HepG2 (cell line): ENCODE results near the gene PLCB2. TPM values are rescaled to one million over a fixed set of nuclear protein-coding genes. Genes with fewer than 3 reads are reported as not detected.

ENCODE experiments used
- ETV6 ChIP-seq: sonication (generic); formaldehyde crosslinking; conservative IDR thresholded peaks from 2 replicates; pipeline ENCODE4 v1.4.0; 2020; ENCODE audit warnings: missing genetic modification reagents
- GABPB1 ChIP-seq: IDR thresholded peaks from 2 replicates; pipeline ENCODE4 v1.6.1; 2016; ENCODE audit warnings: mild to moderate bottlenecking, missing genetic modification reagents, moderate library complexity, missing compliant biosample characterization
- KAT7 ChIP-seq: IDR thresholded peaks from 2 replicates; pipeline ENCODE4 v1.6.1; 2018; ENCODE audit warnings: borderline replicate concordance, missing compliant biosample characterization
- NFKBIZ ChIP-seq: IDR thresholded peaks from 2 replicates; pipeline ENCODE4 v1.6.1; 2018; ENCODE audit warnings: missing genetic modification reagents, missing compliant biosample characterization
- RNF2 ChIP-seq: fragments of 450-650 bp; conservative IDR thresholded peaks from 2 replicates; pipeline ENCODE4 v1.6.1; 2016; ENCODE audit warnings: low read depth
- STAG1 ChIP-seq: sonication (generic); formaldehyde crosslinking; IDR thresholded peaks from 2 replicates; pipeline ENCODE4 v1.4.0; 2020; ENCODE audit warnings: missing genetic modification reagents
- TP53 ChIP-seq: sonication (generic); formaldehyde crosslinking; conservative IDR thresholded peaks from 2 replicates; pipeline ENCODE4 v1.4.0; 2020; ENCODE audit warnings: missing genetic modification reagents
- ZBTB38 ChIP-seq: sonication (generic); formaldehyde crosslinking; IDR thresholded peaks from 2 replicates; pipeline ENCODE4 v1.5.1; 2020; ENCODE audit warnings: mild to moderate bottlenecking, missing genetic modification reagents
- ZNF616 ChIP-seq: sonication (generic); formaldehyde crosslinking; IDR thresholded peaks from 2 replicates; pipeline ENCODE4 v1.5.0; 2020; ENCODE audit warnings: low read depth, mild to moderate bottlenecking, missing genetic modification reagents
- ZNF773 ChIP-seq: sonication (generic); formaldehyde crosslinking; IDR thresholded peaks from 2 replicates; pipeline ENCODE4 v1.4.0; 2020; ENCODE audit warnings: missing genetic modification reagents, borderline replicate concordance
- ZNF83 ChIP-seq: sonication (generic); formaldehyde crosslinking; IDR thresholded peaks from 2 replicates; pipeline ENCODE4 v1.4.0; 2020; ENCODE audit warnings: missing genetic modification reagents, mild to moderate bottlenecking, borderline replicate concordance
- polyA plus RNA-seq, 8 experiments: library from polyadenylated mRNA; depleted of rRNA in 3 of 8; stranded (reverse) in 7 of 8; unstranded in 1 of 8; fragments of >200 nt; fragmentation: Illumina TruSeq in 4 of 8; extraction: Trizol in 4 of 8; gene quantifications; 2 replicates each; pipeline versions ENCODE4 v1.2.1 to v1.2.3, GENCODE V29; 2011 to 2016; ENCODE audit warnings: low read depth in 4 of 8, missing spikeins in 1 of 8, mixed read lengths in 1 of 8; ENCODE audit not compliant: insufficient read depth in 1 of 8
- total RNA-seq, 5 experiments: library from RNA; depleted of rRNA; stranded (reverse); fragments of >200 nt; fragmentation: Illumina TruSeq; extraction: Trizol; gene quantifications; 2 replicates each; pipeline ENCODE4 v1.2.3, GENCODE V29; 2016; ENCODE audit warnings: low read depth in 1 of 5
- TF ChIP-seq, protein P1 (sequence below): sonication (generic); formaldehyde crosslinking; IDR thresholded peaks from 2 replicates; pipeline ENCODE4 v1.4.0; 2020; ENCODE audit warnings: missing genetic modification reagents, borderline replicate concordance
- TF ChIP-seq, protein P2 (sequence below): IDR thresholded peaks from 2 replicates; pipeline ENCODE4 v1.6.1; 2016; ENCODE audit warnings: low read depth, missing genetic modification reagents, missing compliant biosample characterization
- TF ChIP-seq, protein P3 (sequence below), 2 experiments: sonication (generic) in 1 of 2; formaldehyde crosslinking in 1 of 2; IDR thresholded peaks; 2 replicates each; pipeline versions ENCODE4 v1.4.0 to v1.6.1; 2016 to 2020; ENCODE audit warnings: borderline replicate concordance in 1 of 2, low read depth in 1 of 2, mild to moderate bottlenecking in 1 of 2, missing genetic modification reagents in 1 of 2

Gene PLCB2
- total and polyA plus RNA-seq, 2 of the 13 experiments (the other 11 are each of a cell fraction or from before 2014, with no cell fraction given) = 0.11 TPM; not detected in 1

DNA sequence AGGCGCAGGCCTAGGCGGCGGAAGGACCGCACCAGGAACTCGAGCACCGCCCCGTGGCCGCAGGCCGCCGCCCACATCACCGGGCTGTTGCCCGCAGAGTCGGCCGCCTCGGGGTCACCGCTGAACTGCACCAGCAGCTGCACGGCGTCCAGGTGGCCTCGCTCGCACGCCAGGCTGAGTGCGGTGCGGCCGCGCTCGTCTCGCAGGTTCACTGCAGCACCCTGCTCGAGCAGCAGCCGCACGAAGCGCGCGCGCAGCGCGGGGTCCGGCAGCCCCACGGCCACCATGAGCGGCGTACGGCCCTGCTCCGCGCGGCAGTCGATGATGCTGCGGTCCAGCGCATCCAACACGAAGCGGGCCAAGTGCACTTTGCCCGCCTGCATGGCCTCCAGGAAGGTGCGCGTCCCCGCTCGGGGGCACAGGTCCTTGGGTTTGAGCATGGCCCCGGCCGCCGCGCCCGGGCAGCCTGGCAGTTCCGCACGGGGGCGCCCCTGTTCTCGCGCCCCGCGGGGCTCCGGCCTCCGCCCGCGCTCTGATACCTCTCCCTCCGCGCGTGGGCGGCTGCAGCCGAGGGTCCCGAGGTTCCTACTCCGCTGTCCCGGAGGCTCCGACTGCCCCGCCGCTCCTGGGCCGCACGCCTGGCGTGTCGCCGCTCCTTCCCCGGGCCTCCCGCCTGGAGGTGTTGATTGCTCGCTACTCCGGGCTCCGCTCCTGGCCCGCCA lies 25.4 kb downstream of the PLCB2 start (continued):
- TF ChIP-seq RNF2 = no peak; the same call in 1 of the 2 replicates
- TF ChIP-seq ZNF83 (CRISPR knock-in tag) = no peak
- TF ChIP-seq ZNF616 (CRISPR knock-in tag) = no peak
- TF ChIP-seq ETV6 (CRISPR knock-in tag) = peak; percentile 48; the same call in 1 of the 2 replicates
- TF ChIP-seq, protein P1, sequence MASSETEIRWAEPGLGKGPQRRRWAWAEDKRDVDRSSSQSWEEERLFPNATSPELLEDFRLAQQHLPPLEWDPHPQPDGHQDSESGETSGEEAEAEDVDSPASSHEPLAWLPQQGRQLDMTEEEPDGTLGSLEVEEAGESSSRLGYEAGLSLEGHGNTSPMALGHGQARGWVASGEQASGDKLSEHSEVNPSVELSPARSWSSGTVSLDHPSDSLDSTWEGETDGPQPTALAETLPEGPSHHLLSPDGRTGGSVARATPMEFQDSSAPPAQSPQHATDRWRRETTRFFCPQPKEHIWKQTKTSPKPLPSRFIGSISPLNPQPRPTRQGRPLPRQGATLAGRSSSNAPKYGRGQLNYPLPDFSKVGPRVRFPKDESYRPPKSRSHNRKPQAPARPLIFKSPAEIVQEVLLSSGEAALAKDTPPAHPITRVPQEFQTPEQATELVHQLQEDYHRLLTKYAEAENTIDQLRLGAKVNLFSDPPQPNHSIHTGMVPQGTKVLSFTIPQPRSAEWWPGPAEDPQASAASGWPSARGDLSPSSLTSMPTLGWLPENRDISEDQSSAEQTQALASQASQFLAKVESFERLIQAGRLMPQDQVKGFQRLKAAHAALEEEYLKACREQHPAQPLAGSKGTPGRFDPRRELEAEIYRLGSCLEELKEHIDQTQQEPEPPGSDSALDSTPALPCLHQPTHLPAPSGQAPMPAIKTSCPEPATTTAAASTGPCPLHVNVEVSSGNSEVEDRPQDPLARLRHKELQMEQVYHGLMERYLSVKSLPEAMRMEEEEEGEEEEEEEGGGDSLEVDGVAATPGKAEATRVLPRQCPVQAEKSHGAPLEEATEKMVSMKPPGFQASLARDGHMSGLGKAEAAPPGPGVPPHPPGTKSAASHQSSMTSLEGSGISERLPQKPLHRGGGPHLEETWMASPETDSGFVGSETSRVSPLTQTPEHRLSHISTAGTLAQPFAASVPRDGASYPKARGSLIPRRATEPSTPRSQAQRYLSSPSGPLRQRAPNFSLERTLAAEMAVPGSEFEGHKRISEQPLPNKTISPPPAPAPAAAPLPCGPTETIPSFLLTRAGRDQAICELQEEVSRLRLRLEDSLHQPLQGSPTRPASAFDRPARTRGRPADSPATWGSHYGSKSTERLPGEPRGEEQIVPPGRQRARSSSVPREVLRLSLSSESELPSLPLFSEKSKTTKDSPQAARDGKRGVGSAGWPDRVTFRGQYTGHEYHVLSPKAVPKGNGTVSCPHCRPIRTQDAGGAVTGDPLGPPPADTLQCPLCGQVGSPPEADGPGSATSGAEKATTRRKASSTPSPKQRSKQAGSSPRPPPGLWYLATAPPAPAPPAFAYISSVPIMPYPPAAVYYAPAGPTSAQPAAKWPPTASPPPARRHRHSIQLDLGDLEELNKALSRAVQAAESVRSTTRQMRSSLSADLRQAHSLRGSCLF (CRISPR knock-in tag) = no peak
- no peak for TF ChIP-seq NFKBIZ (CRISPR knock-in tag)
- TF ChIP-seq TP53 (CRISPR knock-in tag) = no peak
- TF ChIP-seq, protein P2, sequence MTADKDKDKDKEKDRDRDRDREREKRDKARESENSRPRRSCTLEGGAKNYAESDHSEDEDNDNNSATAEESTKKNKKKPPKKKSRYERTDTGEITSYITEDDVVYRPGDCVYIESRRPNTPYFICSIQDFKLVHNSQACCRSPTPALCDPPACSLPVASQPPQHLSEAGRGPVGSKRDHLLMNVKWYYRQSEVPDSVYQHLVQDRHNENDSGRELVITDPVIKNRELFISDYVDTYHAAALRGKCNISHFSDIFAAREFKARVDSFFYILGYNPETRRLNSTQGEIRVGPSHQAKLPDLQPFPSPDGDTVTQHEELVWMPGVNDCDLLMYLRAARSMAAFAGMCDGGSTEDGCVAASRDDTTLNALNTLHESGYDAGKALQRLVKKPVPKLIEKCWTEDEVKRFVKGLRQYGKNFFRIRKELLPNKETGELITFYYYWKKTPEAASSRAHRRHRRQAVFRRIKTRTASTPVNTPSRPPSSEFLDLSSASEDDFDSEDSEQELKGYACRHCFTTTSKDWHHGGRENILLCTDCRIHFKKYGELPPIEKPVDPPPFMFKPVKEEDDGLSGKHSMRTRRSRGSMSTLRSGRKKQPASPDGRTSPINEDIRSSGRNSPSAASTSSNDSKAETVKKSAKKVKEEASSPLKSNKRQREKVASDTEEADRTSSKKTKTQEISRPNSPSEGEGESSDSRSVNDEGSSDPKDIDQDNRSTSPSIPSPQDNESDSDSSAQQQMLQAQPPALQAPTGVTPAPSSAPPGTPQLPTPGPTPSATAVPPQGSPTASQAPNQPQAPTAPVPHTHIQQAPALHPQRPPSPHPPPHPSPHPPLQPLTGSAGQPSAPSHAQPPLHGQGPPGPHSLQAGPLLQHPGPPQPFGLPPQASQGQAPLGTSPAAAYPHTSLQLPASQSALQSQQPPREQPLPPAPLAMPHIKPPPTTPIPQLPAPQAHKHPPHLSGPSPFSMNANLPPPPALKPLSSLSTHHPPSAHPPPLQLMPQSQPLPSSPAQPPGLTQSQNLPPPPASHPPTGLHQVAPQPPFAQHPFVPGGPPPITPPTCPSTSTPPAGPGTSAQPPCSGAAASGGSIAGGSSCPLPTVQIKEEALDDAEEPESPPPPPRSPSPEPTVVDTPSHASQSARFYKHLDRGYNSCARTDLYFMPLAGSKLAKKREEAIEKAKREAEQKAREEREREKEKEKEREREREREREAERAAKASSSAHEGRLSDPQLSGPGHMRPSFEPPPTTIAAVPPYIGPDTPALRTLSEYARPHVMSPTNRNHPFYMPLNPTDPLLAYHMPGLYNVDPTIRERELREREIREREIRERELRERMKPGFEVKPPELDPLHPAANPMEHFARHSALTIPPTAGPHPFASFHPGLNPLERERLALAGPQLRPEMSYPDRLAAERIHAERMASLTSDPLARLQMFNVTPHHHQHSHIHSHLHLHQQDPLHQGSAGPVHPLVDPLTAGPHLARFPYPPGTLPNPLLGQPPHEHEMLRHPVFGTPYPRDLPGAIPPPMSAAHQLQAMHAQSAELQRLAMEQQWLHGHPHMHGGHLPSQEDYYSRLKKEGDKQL (CRISPR knock-in tag) = no peak
- TF ChIP-seq STAG1 (CRISPR knock-in tag) = peak; percentile 31; the same call in 1 of the 2 replicates
- no peak; the same call in 1 of the 2 replicates for TF ChIP-seq KAT7 (CRISPR knock-in tag)
- TF ChIP-seq ZNF773 = peak; percentile 62; the same call in 1 of the 2 replicates
- TF ChIP-seq, protein P3, sequence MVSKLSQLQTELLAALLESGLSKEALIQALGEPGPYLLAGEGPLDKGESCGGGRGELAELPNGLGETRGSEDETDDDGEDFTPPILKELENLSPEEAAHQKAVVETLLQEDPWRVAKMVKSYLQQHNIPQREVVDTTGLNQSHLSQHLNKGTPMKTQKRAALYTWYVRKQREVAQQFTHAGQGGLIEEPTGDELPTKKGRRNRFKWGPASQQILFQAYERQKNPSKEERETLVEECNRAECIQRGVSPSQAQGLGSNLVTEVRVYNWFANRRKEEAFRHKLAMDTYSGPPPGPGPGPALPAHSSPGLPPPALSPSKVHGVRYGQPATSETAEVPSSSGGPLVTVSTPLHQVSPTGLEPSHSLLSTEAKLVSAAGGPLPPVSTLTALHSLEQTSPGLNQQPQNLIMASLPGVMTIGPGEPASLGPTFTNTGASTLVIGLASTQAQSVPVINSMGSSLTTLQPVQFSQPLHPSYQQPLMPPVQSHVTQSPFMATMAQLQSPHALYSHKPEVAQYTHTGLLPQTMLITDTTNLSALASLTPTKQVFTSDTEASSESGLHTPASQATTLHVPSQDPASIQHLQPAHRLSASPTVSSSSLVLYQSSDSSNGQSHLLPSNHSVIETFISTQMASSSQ (IDR thresholded peaks at IDR 0.05; ENCODE audit: low read depth) = no peak
- TF ChIP-seq, protein P3 (CRISPR knock-in tag; IDR thresholded peaks at IDR 0.05; ENCODE audit: borderline replicate concordance) = no peak
- TF ChIP-seq GABPB1 (CRISPR knock-in tag) = peak; percentile 43; the same call in 1 of the 2 replicates
- 0 out of 2 replicates have a peak, but pooled peaks have one; percentile 40 for TF ChIP-seq ZBTB38
